ENCODE measurements around the gene IKZF5.

DNA sequence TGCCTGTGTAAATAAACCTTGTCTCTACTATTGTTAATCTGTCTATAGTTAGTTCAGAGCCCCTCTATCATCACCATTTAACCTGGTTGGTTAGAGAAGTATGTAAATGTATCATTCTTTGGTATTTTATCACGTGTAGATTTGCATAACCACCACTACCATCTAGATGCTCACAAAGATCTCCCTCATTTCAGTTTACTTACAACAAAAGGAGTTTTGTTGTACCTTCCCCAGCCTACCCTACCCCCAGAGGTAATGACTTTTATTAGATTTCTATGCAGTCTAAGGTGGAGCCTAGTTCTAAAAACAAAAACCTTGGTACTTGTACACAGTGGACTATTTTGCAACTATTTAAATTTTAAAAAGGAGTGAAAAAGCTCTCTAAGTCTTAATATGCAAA lies 17.7 kb upstream of the IKZF5 start:
- TF ChIP-seq, protein P1, sequence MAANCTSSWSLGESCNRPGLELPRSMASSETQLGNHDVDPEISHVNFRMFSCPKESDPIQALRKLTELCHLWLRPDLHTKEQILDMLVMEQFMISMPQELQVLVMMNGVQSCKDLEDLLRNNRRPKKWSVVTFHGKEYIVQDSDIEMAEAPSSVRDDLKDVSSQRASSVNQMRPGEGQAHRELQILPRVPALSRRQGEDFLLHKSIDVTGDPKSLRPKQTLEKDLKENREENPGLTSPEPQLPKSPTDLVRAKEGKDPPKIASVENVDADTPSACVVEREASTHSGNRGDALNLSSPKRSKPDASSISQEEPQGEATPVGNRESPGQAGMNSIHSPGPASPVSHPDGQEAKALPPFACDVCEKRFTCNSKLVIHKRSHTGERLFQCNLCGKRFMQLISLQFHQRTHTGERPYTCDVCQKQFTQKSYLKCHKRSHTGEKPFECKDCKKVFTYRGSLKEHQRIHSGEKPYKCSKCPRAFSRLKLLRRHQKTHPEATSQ (tag by site-specific recombination; IDR thresholded peaks at IDR 0.05) = no peak
- TF ChIP-seq, protein P2, sequence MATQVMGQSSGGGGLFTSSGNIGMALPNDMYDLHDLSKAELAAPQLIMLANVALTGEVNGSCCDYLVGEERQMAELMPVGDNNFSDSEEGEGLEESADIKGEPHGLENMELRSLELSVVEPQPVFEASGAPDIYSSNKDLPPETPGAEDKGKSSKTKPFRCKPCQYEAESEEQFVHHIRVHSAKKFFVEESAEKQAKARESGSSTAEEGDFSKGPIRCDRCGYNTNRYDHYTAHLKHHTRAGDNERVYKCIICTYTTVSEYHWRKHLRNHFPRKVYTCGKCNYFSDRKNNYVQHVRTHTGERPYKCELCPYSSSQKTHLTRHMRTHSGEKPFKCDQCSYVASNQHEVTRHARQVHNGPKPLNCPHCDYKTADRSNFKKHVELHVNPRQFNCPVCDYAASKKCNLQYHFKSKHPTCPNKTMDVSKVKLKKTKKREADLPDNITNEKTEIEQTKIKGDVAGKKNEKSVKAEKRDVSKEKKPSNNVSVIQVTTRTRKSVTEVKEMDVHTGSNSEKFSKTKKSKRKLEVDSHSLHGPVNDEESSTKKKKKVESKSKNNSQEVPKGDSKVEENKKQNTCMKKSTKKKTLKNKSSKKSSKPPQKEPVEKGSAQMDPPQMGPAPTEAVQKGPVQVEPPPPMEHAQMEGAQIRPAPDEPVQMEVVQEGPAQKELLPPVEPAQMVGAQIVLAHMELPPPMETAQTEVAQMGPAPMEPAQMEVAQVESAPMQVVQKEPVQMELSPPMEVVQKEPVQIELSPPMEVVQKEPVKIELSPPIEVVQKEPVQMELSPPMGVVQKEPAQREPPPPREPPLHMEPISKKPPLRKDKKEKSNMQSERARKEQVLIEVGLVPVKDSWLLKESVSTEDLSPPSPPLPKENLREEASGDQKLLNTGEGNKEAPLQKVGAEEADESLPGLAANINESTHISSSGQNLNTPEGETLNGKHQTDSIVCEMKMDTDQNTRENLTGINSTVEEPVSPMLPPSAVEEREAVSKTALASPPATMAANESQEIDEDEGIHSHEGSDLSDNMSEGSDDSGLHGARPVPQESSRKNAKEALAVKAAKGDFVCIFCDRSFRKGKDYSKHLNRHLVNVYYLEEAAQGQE (tag by site-specific recombination; IDR thresholded peaks at IDR 0.05) = no peak

All from HEK293 (cell line).